ENCODE data around the gene FOXK1.

GRCh38 chr7:4749798-4750197, 67.7 kb downstream of the FOXK1 start:
- TF ChIP-seq, protein P1, sequence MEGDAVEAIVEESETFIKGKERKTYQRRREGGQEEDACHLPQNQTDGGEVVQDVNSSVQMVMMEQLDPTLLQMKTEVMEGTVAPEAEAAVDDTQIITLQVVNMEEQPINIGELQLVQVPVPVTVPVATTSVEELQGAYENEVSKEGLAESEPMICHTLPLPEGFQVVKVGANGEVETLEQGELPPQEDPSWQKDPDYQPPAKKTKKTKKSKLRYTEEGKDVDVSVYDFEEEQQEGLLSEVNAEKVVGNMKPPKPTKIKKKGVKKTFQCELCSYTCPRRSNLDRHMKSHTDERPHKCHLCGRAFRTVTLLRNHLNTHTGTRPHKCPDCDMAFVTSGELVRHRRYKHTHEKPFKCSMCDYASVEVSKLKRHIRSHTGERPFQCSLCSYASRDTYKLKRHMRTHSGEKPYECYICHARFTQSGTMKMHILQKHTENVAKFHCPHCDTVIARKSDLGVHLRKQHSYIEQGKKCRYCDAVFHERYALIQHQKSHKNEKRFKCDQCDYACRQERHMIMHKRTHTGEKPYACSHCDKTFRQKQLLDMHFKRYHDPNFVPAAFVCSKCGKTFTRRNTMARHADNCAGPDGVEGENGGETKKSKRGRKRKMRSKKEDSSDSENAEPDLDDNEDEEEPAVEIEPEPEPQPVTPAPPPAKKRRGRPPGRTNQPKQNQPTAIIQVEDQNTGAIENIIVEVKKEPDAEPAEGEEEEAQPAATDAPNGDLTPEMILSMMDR (IDR thresholded peaks at IDR 0.05; ENCODE audit: insufficient read depth, low read length), result no peak
- no peak for TF ChIP-seq REST (IDR thresholded peaks at IDR 0.05; ENCODE audit: insufficient replicate concordance, low read depth)
- TF ChIP-seq GABPA (IDR thresholded peaks at IDR 0.05; ENCODE audit: low read depth), result no peak
- TF ChIP-seq POLR2AphosphoS5 (IDR thresholded peaks at IDR 0.05; ENCODE audit: low read depth), result no peak
